ENCODE data around the gene ZBTB22. TPM values are rescaled to one million over a fixed set of nuclear protein-coding genes. Genes with fewer than 3 reads are reported as not detected.

The ZBTB22 gene
- total RNA-seq, 1 donor from 2014 or later, result 23.4 TPM

GRCh38 chr6:33339193-33339592, 21.6 kb upstream of the ZBTB22 start:
- no peak overlapping the region for H3K27ac Mint-ChIP-seq (ENCODE audit: unreplicated experiment)
- TF ChIP-seq CTCF (conservative IDR thresholded peaks at IDR 0.05), result no peak
- no peak for DNase-seq (ENCODE audit: low read depth, low spot score)
- no peaks in the 10 kb centered on the region for H3K9me3 Mint-ChIP-seq
- no peak overlapping the region for H3K4me3 Mint-ChIP-seq
- no peaks in the 10 kb centered on the region for H3K4me1 Mint-ChIP-seq
- no peaks in the 10 kb centered on the region for H3K27me3 Mint-ChIP-seq (ENCODE audit: low read depth)
- no peaks in the 10 kb centered on the region for H3K36me3 Mint-ChIP-seq (ENCODE audit: low read depth)

- Mint-ChIP-seq H3K36me3 (ENCODE audit: low read depth) (no peaks in the 10 kb centered on the region), H3K4me3 (no peak overlapping the region), H3K27me3 (ENCODE audit: low read depth) (no peaks in the 10 kb centered on the region), H3K27ac (ENCODE audit: unreplicated experiment) (no peak overlapping the region), H3K9me3 (no peaks in the 10 kb centered on the region), H3K4me1 (no peaks in the 10 kb centered on the region)
- no peak for TF ChIP-seq CTCF (conservative IDR thresholded peaks at IDR 0.05)
- no peak for DNase-seq (ENCODE audit: low read depth, low spot score)
Observed at GRCh38 chr6:33336495-33336894, 19.0 kb upstream of the ZBTB22 start.

GRCh38 chr6:33335916-33336315, 18.4 kb upstream of the ZBTB22 start:
- no peak overlapping the region for H3K27ac Mint-ChIP-seq (ENCODE audit: unreplicated experiment)
- DNase-seq (ENCODE audit: low read depth, low spot score), result no peak
- no peaks in the 10 kb centered on the region for H3K4me1 Mint-ChIP-seq
- H3K36me3 Mint-ChIP-seq (ENCODE audit: low read depth), result no peaks in the 10 kb centered on the region
- no peak for TF ChIP-seq CTCF (conservative IDR thresholded peaks at IDR 0.05)
- H3K27me3 Mint-ChIP-seq (ENCODE audit: low read depth), result no peaks in the 10 kb centered on the region
- no peak overlapping the region for H3K4me3 Mint-ChIP-seq
- H3K9me3 Mint-ChIP-seq, result no peaks in the 10 kb centered on the region

- Mint-ChIP-seq H3K9me3 (no peaks in the 10 kb centered on the region), H3K27me3 (ENCODE audit: low read depth) (no peaks in the 10 kb centered on the region), H3K27ac (ENCODE audit: unreplicated experiment) (no peak overlapping the region), H3K4me3 (no peak overlapping the region), H3K4me1 (no peaks in the 10 kb centered on the region), H3K36me3 (ENCODE audit: low read depth) (no peaks in the 10 kb centered on the region)
- no peak for TF ChIP-seq CTCF (conservative IDR thresholded peaks at IDR 0.05)
- DNase-seq (ENCODE audit: low read depth, low spot score), result no peak
Observed at GRCh38 chr6:33333666-33334065, 16.1 kb upstream of the ZBTB22 start.

GRCh38 chr6:33330736-33331135, 13.2 kb upstream of the ZBTB22 start:
- no peak overlapping the region for H3K4me3 Mint-ChIP-seq

More at GRCh38 chr6:33330736-33331135, 13.2 kb upstream of the ZBTB22 start:
- no peaks in the 10 kb centered on the region for H3K36me3 Mint-ChIP-seq (ENCODE audit: low read depth)
- no peaks in the 10 kb centered on the region for H3K4me1 Mint-ChIP-seq
- no peak overlapping the region for H3K27ac Mint-ChIP-seq (ENCODE audit: unreplicated experiment)
- DNase-seq (ENCODE audit: low read depth, low spot score), result no peak
- H3K9me3 Mint-ChIP-seq, result no peaks in the 10 kb centered on the region
- no peaks in the 10 kb centered on the region for H3K27me3 Mint-ChIP-seq (ENCODE audit: low read depth)
- no peak for TF ChIP-seq CTCF (conservative IDR thresholded peaks at IDR 0.05)

Data from neural crest cell (in vitro differentiated cells).